Measurements from ENCODE around the gene SSH2. TPM values are rescaled to one million over a fixed set of nuclear protein-coding genes. Genes with fewer than 3 reads are reported as not detected.

The SSH2 gene
- total and polyA plus RNA-seq, 2 donors (not counting 1 experiment from before 2014, with no cell fraction given) = 51.5 to 183 TPM

DNA sequence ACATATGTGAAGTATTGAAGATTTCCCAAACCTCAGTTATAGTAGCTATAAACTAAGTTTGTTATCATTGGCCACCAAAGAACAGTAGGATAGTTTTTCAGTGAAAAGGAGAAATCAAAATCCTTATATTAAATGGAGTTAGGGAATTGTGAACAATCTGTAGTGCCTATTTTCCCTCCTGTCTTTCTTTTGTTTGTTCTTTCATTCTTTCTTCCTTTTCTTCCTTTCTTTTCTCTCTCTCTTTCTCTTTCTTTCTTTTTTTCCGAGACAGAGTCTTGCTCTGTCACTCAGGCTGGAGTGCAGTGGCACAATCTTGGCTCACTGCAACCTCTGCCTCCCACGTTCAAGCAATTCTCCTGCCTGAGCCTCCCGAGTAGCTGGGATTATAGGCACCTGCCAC lies 48.8 kb downstream of the SSH2 start:
- H3K4me1 ChIP-seq (ENCODE audit: control insufficient read depth in 2 of 2, insufficient read depth in 2 of 2, low read length in 2 of 2) = peaks cover 5 to 6% of the 10 kb centered on the region in 2 donors
- Mint-ChIP-seq H3K4me3 (no peak overlapping the region), H3K27me3 (no peaks in the 10 kb centered on the region), H3K9me3 (ENCODE audit: insufficient read depth) (no peaks in the 10 kb centered on the region), H3K27ac (no peak overlapping the region), H3K4me1 (peaks cover 48% of the 10 kb centered on the region)
- ATAC-seq (ENCODE audit: low read depth) = no peak
- H3K27ac ChIP-seq (ENCODE audit: low read length in 2 of 2) = no peak overlapping the region
- ChIA-PET POLR2A (no interaction called here), CTCF (interaction anchor here (1.4 kb wide), 1 partner anchor 72 kb away, joined by 3 read pairs; no protein-coding TSS in a partner anchor)
- intact Hi-C loops (cut with micrococcal nuclease) = no loop called here
- no peak overlapping the region for H2AFZ ChIP-seq (ENCODE audit: insufficient read depth, low read depth, low read length, poor library complexity, severe bottlenecking)
- no peak overlapping the region for H3K4me2 ChIP-seq (replicated peaks; ENCODE audit: low read depth, low read length, poor library complexity, severe bottlenecking)
- no peak overlapping the region for H3K4me3 ChIP-seq (ENCODE audit: control extremely low read depth in 1 of 5, extremely low read depth in 1 of 5, insufficient read depth in 1 of 5, low read depth in 2 of 5, low read length in 4 of 5)
- peaks cover 91% of the 10 kb centered on the region for H3K79me2 ChIP-seq (ENCODE audit: control insufficient read depth, insufficient read depth, low read length)
- H4K20me1 ChIP-seq (ENCODE audit: control insufficient read depth, insufficient read depth, low read length, poor library complexity, severe bottlenecking) = peaks cover 6% of the 10 kb centered on the region
- no peak overlapping the region for H3K9ac ChIP-seq (ENCODE audit: low read length)
- no peaks in the 10 kb centered on the region for H3K27me3 ChIP-seq (replicated peaks in 1 of 4; ENCODE audit: control extremely low read depth in 1 of 4, control insufficient read depth in 3 of 4, insufficient read depth in 4 of 4, low read length in 3 of 4)
- DNase-seq = no peak
- no peaks in the 10 kb centered on the region for H3K36me3 ChIP-seq (replicated peaks in 1 of 2; ENCODE audit: control extremely low read depth in 1 of 2, control insufficient read depth in 1 of 2, extremely low read depth in 1 of 2, insufficient read depth in 2 of 2, low read length in 1 of 2)
- 100% methylated on average over 3 of the region's 3 CpGs for WGBS (ENCODE audit: insufficient coverage)
- TF ChIP-seq, protein P1, sequence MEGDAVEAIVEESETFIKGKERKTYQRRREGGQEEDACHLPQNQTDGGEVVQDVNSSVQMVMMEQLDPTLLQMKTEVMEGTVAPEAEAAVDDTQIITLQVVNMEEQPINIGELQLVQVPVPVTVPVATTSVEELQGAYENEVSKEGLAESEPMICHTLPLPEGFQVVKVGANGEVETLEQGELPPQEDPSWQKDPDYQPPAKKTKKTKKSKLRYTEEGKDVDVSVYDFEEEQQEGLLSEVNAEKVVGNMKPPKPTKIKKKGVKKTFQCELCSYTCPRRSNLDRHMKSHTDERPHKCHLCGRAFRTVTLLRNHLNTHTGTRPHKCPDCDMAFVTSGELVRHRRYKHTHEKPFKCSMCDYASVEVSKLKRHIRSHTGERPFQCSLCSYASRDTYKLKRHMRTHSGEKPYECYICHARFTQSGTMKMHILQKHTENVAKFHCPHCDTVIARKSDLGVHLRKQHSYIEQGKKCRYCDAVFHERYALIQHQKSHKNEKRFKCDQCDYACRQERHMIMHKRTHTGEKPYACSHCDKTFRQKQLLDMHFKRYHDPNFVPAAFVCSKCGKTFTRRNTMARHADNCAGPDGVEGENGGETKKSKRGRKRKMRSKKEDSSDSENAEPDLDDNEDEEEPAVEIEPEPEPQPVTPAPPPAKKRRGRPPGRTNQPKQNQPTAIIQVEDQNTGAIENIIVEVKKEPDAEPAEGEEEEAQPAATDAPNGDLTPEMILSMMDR (IDR thresholded peaks at IDR 0.05) = no peak
- no peak for TF ChIP-seq EZH2 (IDR thresholded peaks at IDR 0.05; ENCODE audit: borderline replicate concordance, insufficient read depth, low read depth, low read length, poor library complexity, severe bottlenecking)
- no peaks in the 10 kb centered on the region for H3K9me3 ChIP-seq (ENCODE audit: control extremely low read depth in 1 of 3, control insufficient read depth in 2 of 3, insufficient read depth in 1 of 3, low read length in 2 of 3)

DNA sequence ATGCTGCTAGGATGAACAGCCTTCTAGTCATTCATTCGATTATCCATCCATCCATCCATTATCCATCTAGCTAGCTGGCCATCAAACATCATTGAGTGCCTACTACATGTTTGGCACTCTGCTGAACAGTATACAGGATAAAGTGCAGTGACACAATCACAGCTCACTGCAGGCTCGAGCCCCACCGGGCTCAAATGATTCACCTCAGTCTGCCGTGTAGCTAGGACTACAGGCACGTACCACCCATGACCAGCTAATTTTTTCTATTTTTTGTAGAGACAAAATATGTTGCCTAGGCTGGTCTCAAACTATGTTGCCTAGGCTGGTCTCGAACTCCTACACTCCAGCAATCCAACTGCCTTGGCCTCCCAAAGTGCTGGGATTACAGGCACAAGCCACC lies 50.0 kb downstream of the SSH2 start:
- H4K20me1 ChIP-seq (ENCODE audit: control insufficient read depth, insufficient read depth, low read length, poor library complexity, severe bottlenecking) = peaks cover 6% of the 10 kb centered on the region
- ATAC-seq (ENCODE audit: low read depth) (no peak), DNase-seq (no peak)
- Mint-ChIP-seq H3K27me3 (no peaks in the 10 kb centered on the region), H3K4me3 (no peak overlapping the region), H3K4me1 (peaks cover 51% of the 10 kb centered on the region), H3K9me3 (ENCODE audit: insufficient read depth) (no peaks in the 10 kb centered on the region), H3K27ac (no peak overlapping the region)
- POLR2A ChIA-PET = no interaction called here
- H3K9me3 ChIP-seq (ENCODE audit: control extremely low read depth in 1 of 3, control insufficient read depth in 2 of 3, insufficient read depth in 1 of 3, low read length in 2 of 3) = no peaks in the 10 kb centered on the region
- peaks cover 5 to 6% of the 10 kb centered on the region in 2 donors for H3K4me1 ChIP-seq (ENCODE audit: control insufficient read depth in 2 of 2, insufficient read depth in 2 of 2, low read length in 2 of 2)
- no peaks in the 10 kb centered on the region for H3K27me3 ChIP-seq (replicated peaks in 1 of 4; ENCODE audit: control extremely low read depth in 1 of 4, control insufficient read depth in 3 of 4, insufficient read depth in 4 of 4, low read length in 3 of 4)
- no peak overlapping the region for H3K27ac ChIP-seq (ENCODE audit: low read length in 2 of 2)
- no peak overlapping the region for H3K4me3 ChIP-seq (ENCODE audit: control extremely low read depth in 1 of 5, extremely low read depth in 1 of 5, insufficient read depth in 1 of 5, low read depth in 2 of 5, low read length in 4 of 5)
- WGBS (ENCODE audit: insufficient coverage) = 100% methylated on average over 4 of the region's 6 CpGs
- TF ChIP-seq, protein P1 (IDR thresholded peaks at IDR 0.05) = no peak
- no peak for TF ChIP-seq EZH2 (IDR thresholded peaks at IDR 0.05; ENCODE audit: borderline replicate concordance, insufficient read depth, low read depth, low read length, poor library complexity, severe bottlenecking)
- H3K79me2 ChIP-seq (ENCODE audit: control insufficient read depth, insufficient read depth, low read length) = peaks cover 89% of the 10 kb centered on the region
- CTCF ChIA-PET = interaction anchor here (0.7 to 1.1 kb wide), 4 partner anchors 12 to 141 kb away, joined by 3 read pairs; no protein-coding TSS in a partner anchor
- intact Hi-C loops (cut with micrococcal nuclease) = no loop called here
- H3K36me3 ChIP-seq (replicated peaks in 1 of 2; ENCODE audit: control extremely low read depth in 1 of 2, control insufficient read depth in 1 of 2, extremely low read depth in 1 of 2, insufficient read depth in 2 of 2, low read length in 1 of 2) = no peaks in the 10 kb centered on the region
- H3K4me2 ChIP-seq (replicated peaks; ENCODE audit: low read depth, low read length, poor library complexity, severe bottlenecking) = no peak overlapping the region
- H3K9ac ChIP-seq (ENCODE audit: low read length) = no peak overlapping the region
- H2AFZ ChIP-seq (ENCODE audit: insufficient read depth, low read depth, low read length, poor library complexity, severe bottlenecking) = no peak overlapping the region

Data from B cell (primary cell).